Upper lobe of left lung (tissue), 6 donors: ENCODE data around the gene SLC9C1. TPM values are rescaled to one million over a fixed set of nuclear protein-coding genes. Genes with fewer than 3 reads are reported as not detected.

ENCODE experiments used
- ATAC-seq, 2 donors: fragments of 200-7000 bp; cut with Tn5 transposase; one replicate each; pipeline ENCODE4 v1.9.1; 2022; ENCODE audit warnings: mild to moderate bottlenecking in 2 of 2, moderate library complexity in 2 of 2; ENCODE audit not compliant: low FRiP score in 2 of 2
- DNase-seq, 2 donors: peaks; one replicate each; pipeline ENCODE4 v3.0.0-alpha.2; 2019 to 2020
- H3K27ac ChIP-seq, 4 donors: fragments of 200-600 bp; sonication (generic); one replicate each; pipeline ENCODE4 v1.5.1; 2016 to 2019
- H3K27me3 ChIP-seq, 4 donors: fragments of 200-600 bp; sonication (generic); one replicate each; pipeline ENCODE4 v1.5.1; 2017 to 2019
- H3K36me3 ChIP-seq, 4 donors: fragments of 200-600 bp; sonication (generic); one replicate each; pipeline ENCODE4 v1.5.1; 2016 to 2019
- H3K4me1 ChIP-seq, 4 donors: fragments of 200-600 bp; sonication (generic); one replicate each; pipeline ENCODE4 v1.5.1; 2018 to 2019
- H3K4me3 ChIP-seq, 4 donors: fragments of 200-600 bp; sonication (generic); one replicate each; pipeline ENCODE4 v1.5.1; 2017 to 2019; ENCODE audit warnings: mild to moderate bottlenecking in 2 of 4, moderate library complexity in 1 of 4
- H3K9me3 ChIP-seq, 4 donors: fragments of 200-600 bp; sonication (generic); one replicate each; pipeline ENCODE4 v1.5.1; 2018 to 2019
- CTCF ChIP-seq, 6 experiments: fragments of 450-650 bp in 4 of 6; fragments of 200-600 bp in 2 of 6; sonication (generic) in 2 of 6; IDR thresholded peaks; one replicate each; pipeline ENCODE4 v1.5.1; 2016 to 2019; ENCODE audit warnings: antibody characterized with exemption in 6 of 6
- EP300 ChIP-seq, 4 donors: sonication (generic); formaldehyde crosslinking; IDR thresholded peaks; one replicate each; pipeline ENCODE4 v1.5.1; 2017; ENCODE audit warnings: antibody characterized with exemption in 4 of 4, control low read depth in 2 of 4
- POLR2A ChIP-seq, 4 donors: fragments of 450-650 bp; IDR thresholded peaks; one replicate each; pipeline ENCODE4 v1.5.1; 2016 to 2017; ENCODE audit warnings: antibody characterized with exemption in 4 of 4, mild to moderate bottlenecking in 2 of 4
- POLR2AphosphoS5 ChIP-seq, 2 donors: sonication (generic); formaldehyde crosslinking; IDR thresholded peaks; one replicate each; pipeline ENCODE4 v1.5.1; 2017; ENCODE audit warnings: antibody characterized with exemption in 2 of 2
- WGBS, 2 donors: methylation state at CpG; one replicate each; pipeline ENCODE4 v1.1.5; 2017 to 2018; 5-methylcytosine and 5-hydroxymethylcytosine counted together
- total RNA-seq, 6 donors: library from RNA; depleted of rRNA in 4 of 6; stranded (reverse); fragments of >200 nt in 4 of 6; gene quantifications; one replicate each; pipeline versions ENCODE4 v1.1.0 to v1.2.1, GENCODE V29; 2016 to 2021
- donor health status: DM: no; HTN: no; CAD: no; lungs with moderate emphysema.
- donor health status: DM: no; HTN: yes; CAD: no; lungs with severe emphysema.

Gene SLC9C1
- total RNA-seq, 6 donors from 2014 or later, result not detected

GRCh38 chr3:112302881-112303763 is 9.1 kb upstream of the SLC9C1 start:
- peak in 1 of 2 donors; percentile 21 for ATAC-seq
- H3K27ac ChIP-seq, result no peak overlapping the region
- peaks cover 5 to 20% (median 8%) of the 10 kb centered on the region in 4 donors for H3K4me1 ChIP-seq
- H3K27me3 ChIP-seq, result no peaks in the 10 kb centered on the region
- no peak for DNase-seq
- TF ChIP-seq POLR2AphosphoS5 (IDR thresholded peaks at IDR 0.05), result no peak
- no peak for TF ChIP-seq POLR2A (IDR thresholded peaks at IDR 0.05)
- TF ChIP-seq CTCF (IDR thresholded peaks at IDR 0.05), result no peak
- TF ChIP-seq EP300 (IDR thresholded peaks at IDR 0.05), result no peak
- no peaks in the 10 kb centered on the region for H3K36me3 ChIP-seq
- H3K9me3 ChIP-seq, result no peaks in the 10 kb centered on the region
- 43 to 46% methylated on average over 12 of the region's 12 CpGs for WGBS, 2 donors
- H3K4me3 ChIP-seq, result peak overlapping the region; percentile 29 to 48 (median 42)

GRCh38 chr3:112302150-112302830 is 8.3 kb upstream of the SLC9C1 start:
- TF ChIP-seq POLR2AphosphoS5 (IDR thresholded peaks at IDR 0.05) (no peak), CTCF (IDR thresholded peaks at IDR 0.05) (no peak), EP300 (IDR thresholded peaks at IDR 0.05) (no peak), POLR2A (IDR thresholded peaks at IDR 0.05) (no peak)
- Histone ChIP-seq H3K4me1 (peaks cover 5 to 20% (median 9%) of the 10 kb centered on the region in 4 donors), H3K4me3 (peak overlapping the region in 1 of 4 donors; percentile 48), H3K36me3 (no peaks in the 10 kb centered on the region), H3K27me3 (no peaks in the 10 kb centered on the region), H3K9me3 (no peaks in the 10 kb centered on the region), H3K27ac (no peak overlapping the region)
- WGBS, 2 donors, result 81 to 88% methylated on average over 8 to 11 of the region's 11 CpGs
- no peak for ATAC-seq
- DNase-seq, result no peak

GRCh38 chr3:112298781-112299180 is 4.8 kb upstream of the SLC9C1 start:
- ATAC-seq, result no peak
- H3K9me3 ChIP-seq, result no peaks in the 10 kb centered on the region
- H3K4me1 ChIP-seq, result peaks cover 0 to 18% (median 6%) of the 10 kb centered on the region in 4 donors
- no peaks in the 10 kb centered on the region for H3K27me3 ChIP-seq
- no peak for DNase-seq
- no peak for TF ChIP-seq POLR2A (IDR thresholded peaks at IDR 0.05)
- TF ChIP-seq EP300 (IDR thresholded peaks at IDR 0.05), result no peak
- no peak for TF ChIP-seq CTCF (IDR thresholded peaks at IDR 0.05)
- no peak for TF ChIP-seq POLR2AphosphoS5 (IDR thresholded peaks at IDR 0.05)
- H3K36me3 ChIP-seq, result no peaks in the 10 kb centered on the region
- no peak overlapping the region for H3K4me3 ChIP-seq
- no peak overlapping the region for H3K27ac ChIP-seq

- Histone ChIP-seq H3K27ac (no peak overlapping the region), H3K9me3 (no peaks in the 10 kb centered on the region), H3K4me1 (peaks cover 0 to 13% (median 1%) of the 10 kb centered on the region in 4 donors), H3K27me3 (no peaks in the 10 kb centered on the region), H3K36me3 (no peaks in the 10 kb centered on the region), H3K4me3 (no peak overlapping the region)
- ATAC-seq (no peak), DNase-seq (no peak)
- TF ChIP-seq POLR2A (IDR thresholded peaks at IDR 0.05) (no peak), POLR2AphosphoS5 (IDR thresholded peaks at IDR 0.05) (no peak), CTCF (IDR thresholded peaks at IDR 0.05) (no peak), EP300 (IDR thresholded peaks at IDR 0.05) (no peak)
Observed at GRCh38 chr3:112297714-112298113, 3.7 kb upstream of the SLC9C1 start.
